Sigmoid colon (tissue), 4 donors: Measurements from ENCODE around the gene BLTP2.

Experiments used
- EP300 ChIP-seq, 4 donors: sonication (generic); formaldehyde crosslinking; IDR thresholded peaks; one replicate each; pipeline ENCODE4 v1.6.1; 2017; ENCODE audit warnings: antibody characterized with exemption in 4 of 4
- POLR2A ChIP-seq, 2 donors: fragments of 450-650 bp; IDR thresholded peaks; one replicate each; pipeline ENCODE4 v1.6.1; 2016; ENCODE audit warnings: antibody characterized with exemption in 2 of 2, mild to moderate bottlenecking in 2 of 2, moderate library complexity in 2 of 2
- POLR2AphosphoS5 ChIP-seq, 4 donors: sonication (generic); formaldehyde crosslinking; IDR thresholded peaks; one replicate each; pipeline ENCODE4 v1.6.1; 2017; ENCODE audit warnings: antibody characterized with exemption in 4 of 4
- TF ChIP-seq, protein P1 (sequence below), 4 experiments: fragments of 450-650 bp in 3 of 4; fragments of 200-600 bp in 1 of 4; IDR thresholded peaks; one replicate each; pipeline ENCODE4 v1.5.1; 2016 to 2019; ENCODE audit warnings: antibody characterized with exemption in 4 of 4, mild to moderate bottlenecking in 3 of 4, moderate library complexity in 2 of 4

DNA sequence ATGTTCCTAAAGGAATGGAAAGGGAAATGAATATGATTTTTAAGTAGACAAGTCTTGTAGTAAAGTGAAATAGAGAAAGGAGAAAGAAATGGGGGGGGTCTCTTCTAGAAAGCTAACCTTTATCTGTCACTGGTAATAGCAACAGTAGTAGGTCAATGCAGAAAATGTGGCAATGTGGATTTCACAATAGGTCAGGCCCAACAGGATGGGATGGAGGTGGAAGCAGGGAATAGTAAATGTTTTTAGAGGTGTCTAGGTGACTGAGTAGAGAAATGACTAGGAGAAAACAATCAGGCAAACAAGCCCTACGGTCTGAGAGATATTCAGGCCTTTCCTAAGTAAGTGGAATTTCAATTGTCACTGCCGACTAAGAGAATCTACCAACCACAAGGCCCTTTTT lies 24.9 kb downstream of the BLTP2 start:
- TF ChIP-seq, protein P1, sequence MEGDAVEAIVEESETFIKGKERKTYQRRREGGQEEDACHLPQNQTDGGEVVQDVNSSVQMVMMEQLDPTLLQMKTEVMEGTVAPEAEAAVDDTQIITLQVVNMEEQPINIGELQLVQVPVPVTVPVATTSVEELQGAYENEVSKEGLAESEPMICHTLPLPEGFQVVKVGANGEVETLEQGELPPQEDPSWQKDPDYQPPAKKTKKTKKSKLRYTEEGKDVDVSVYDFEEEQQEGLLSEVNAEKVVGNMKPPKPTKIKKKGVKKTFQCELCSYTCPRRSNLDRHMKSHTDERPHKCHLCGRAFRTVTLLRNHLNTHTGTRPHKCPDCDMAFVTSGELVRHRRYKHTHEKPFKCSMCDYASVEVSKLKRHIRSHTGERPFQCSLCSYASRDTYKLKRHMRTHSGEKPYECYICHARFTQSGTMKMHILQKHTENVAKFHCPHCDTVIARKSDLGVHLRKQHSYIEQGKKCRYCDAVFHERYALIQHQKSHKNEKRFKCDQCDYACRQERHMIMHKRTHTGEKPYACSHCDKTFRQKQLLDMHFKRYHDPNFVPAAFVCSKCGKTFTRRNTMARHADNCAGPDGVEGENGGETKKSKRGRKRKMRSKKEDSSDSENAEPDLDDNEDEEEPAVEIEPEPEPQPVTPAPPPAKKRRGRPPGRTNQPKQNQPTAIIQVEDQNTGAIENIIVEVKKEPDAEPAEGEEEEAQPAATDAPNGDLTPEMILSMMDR (IDR thresholded peaks at IDR 0.05): no peak
- TF ChIP-seq POLR2A (IDR thresholded peaks at IDR 0.05): no peak
- TF ChIP-seq POLR2AphosphoS5 (IDR thresholded peaks at IDR 0.05): no peak
- no peak for TF ChIP-seq EP300 (IDR thresholded peaks at IDR 0.05)
